Stimulated activated CD4-positive, alpha-beta T cell treated with anti-CD3 and anti-CD28 coated beads, Interleukin-1b, Interleukin-23, amount 100 ng/mL, for 4 hours (primary cell): Measurements from ENCODE around the gene CSPG4.
A peak's percentile ranks its signal among the peaks of the same experiment; 100 is the strongest.

ENCODE experiments used
- DNase-seq, 2 donors: peaks; one replicate each; pipeline ENCODE4 v3.0.0-alpha.2; 2020; ENCODE audit warnings: low read depth in 2 of 2

The CSPG4 gene

GRCh38 chr15:75625542-75626347 is 86.9 kb downstream of the CSPG4 start, which contains the start of gene SNUPN:
TSS of gene SNUPN (minus strand) at chr15:75625725. CDS start at chr15:75621051, 4,674 bp downstream.
- peak; percentile 90 to 91 for DNase-seq
